ENCODE measurements around the gene RBM19. TPM values are rescaled to one million over a fixed set of nuclear protein-coding genes. Genes with fewer than 3 reads are reported as not detected.

The RBM19 gene
- total RNA-seq, 1 donor from 2014 or later, result 33.6 TPM

- Histone ChIP-seq H3K27me3 (ENCODE audit: low read depth) (no peaks in the 10 kb centered on the region), H3K27ac (no peak overlapping the region), H3K9me3 (no peaks in the 10 kb centered on the region), H3K4me1 (no peaks in the 10 kb centered on the region), H3K36me3 (peaks cover 28% of the 10 kb centered on the region), H3K4me3 (no peak overlapping the region)
- TF ChIP-seq, protein P1, sequence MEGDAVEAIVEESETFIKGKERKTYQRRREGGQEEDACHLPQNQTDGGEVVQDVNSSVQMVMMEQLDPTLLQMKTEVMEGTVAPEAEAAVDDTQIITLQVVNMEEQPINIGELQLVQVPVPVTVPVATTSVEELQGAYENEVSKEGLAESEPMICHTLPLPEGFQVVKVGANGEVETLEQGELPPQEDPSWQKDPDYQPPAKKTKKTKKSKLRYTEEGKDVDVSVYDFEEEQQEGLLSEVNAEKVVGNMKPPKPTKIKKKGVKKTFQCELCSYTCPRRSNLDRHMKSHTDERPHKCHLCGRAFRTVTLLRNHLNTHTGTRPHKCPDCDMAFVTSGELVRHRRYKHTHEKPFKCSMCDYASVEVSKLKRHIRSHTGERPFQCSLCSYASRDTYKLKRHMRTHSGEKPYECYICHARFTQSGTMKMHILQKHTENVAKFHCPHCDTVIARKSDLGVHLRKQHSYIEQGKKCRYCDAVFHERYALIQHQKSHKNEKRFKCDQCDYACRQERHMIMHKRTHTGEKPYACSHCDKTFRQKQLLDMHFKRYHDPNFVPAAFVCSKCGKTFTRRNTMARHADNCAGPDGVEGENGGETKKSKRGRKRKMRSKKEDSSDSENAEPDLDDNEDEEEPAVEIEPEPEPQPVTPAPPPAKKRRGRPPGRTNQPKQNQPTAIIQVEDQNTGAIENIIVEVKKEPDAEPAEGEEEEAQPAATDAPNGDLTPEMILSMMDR (IDR thresholded peaks at IDR 0.05), result no peak
- ATAC-seq (no peak), DNase-seq (no peak)
- intact Hi-C loops (cut with DNase I), result no loop called here
Observed at GRCh38 chr12:113820309-113820708, 145.8 kb downstream of the RBM19 start.

DNA sequence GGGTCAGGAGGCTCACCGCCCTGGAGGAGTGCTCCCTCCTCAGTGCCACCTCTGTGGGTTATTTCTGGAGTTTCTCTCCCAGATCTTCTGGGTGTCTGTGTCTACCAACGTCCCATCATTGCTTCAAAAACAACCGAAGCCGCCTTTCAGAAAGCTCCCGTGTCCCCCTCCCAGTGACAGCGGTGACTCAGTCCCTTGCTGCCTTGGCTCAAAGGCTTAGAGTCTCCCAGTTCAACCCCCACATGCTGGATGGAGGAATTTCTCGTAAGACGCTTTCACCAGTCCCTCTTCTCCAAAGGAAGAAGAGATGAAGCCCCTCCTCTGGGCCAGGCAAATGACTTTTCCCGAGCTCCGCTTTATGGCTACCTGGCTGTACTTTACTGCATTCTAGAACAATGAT, 146.6 kb downstream of the RBM19 start:
- no peaks in the 10 kb centered on the region for H3K9me3 ChIP-seq
- H3K4me3 ChIP-seq, result no peak overlapping the region
- DNase-seq, result no peak
- H3K27ac ChIP-seq, result no peak overlapping the region
- no peaks in the 10 kb centered on the region for H3K27me3 ChIP-seq (ENCODE audit: low read depth)
- H3K4me1 ChIP-seq, result no peaks in the 10 kb centered on the region
- H3K36me3 ChIP-seq, result peaks cover 28% of the 10 kb centered on the region
- no peak for ATAC-seq
- intact Hi-C loops (cut with DNase I), result no loop called here
- TF ChIP-seq, protein P1 (IDR thresholded peaks at IDR 0.05), result no peak

GRCh38 chr12:113818833-113819232, 147.3 kb downstream of the RBM19 start:
- intact Hi-C loops (cut with DNase I), result no loop called here
- H3K4me1 ChIP-seq, result no peaks in the 10 kb centered on the region
- H3K27me3 ChIP-seq (ENCODE audit: low read depth), result no peaks in the 10 kb centered on the region
- H3K4me3 ChIP-seq, result no peak overlapping the region
- H3K36me3 ChIP-seq, result peaks cover 28% of the 10 kb centered on the region
- DNase-seq (no peak), ATAC-seq (no peak)
- TF ChIP-seq, protein P1 (IDR thresholded peaks at IDR 0.05), result no peak
- H3K27ac ChIP-seq, result no peak overlapping the region
- no peaks in the 10 kb centered on the region for H3K9me3 ChIP-seq

- Histone ChIP-seq H3K36me3 (peaks cover 28% of the 10 kb centered on the region), H3K27ac (no peak overlapping the region), H3K27me3 (ENCODE audit: low read depth) (no peaks in the 10 kb centered on the region), H3K4me1 (no peaks in the 10 kb centered on the region), H3K9me3 (no peaks in the 10 kb centered on the region), H3K4me3 (no peak overlapping the region)
- ATAC-seq (no peak), DNase-seq (no peak)
- TF ChIP-seq, protein P1 (IDR thresholded peaks at IDR 0.05), result no peak
- intact Hi-C loops (cut with DNase I), result no loop called here
Observed at GRCh38 chr12:113818283-113818682, 147.8 kb downstream of the RBM19 start.

- Histone ChIP-seq H3K9me3 (peaks cover 1% of the 10 kb centered on the region), H3K36me3 (peaks cover 17% of the 10 kb centered on the region), H3K27ac (no peak overlapping the region), H3K4me3 (no peak overlapping the region), H3K4me1 (no peaks in the 10 kb centered on the region), H3K27me3 (ENCODE audit: low read depth) (no peaks in the 10 kb centered on the region)
- TF ChIP-seq, protein P1 (IDR thresholded peaks at IDR 0.05), result no peak
- intact Hi-C loops (cut with DNase I), result no loop called here
- no peak for DNase-seq
- no peak for ATAC-seq
Observed at GRCh38 chr12:113816866-113817265, 149.3 kb downstream of the RBM19 start.

- H3K9me3 ChIP-seq, result peaks cover 7% of the 10 kb centered on the region
- H3K27me3 ChIP-seq (ENCODE audit: low read depth), result no peaks in the 10 kb centered on the region
- no peak overlapping the region for H3K4me3 ChIP-seq
- TF ChIP-seq, protein P1 (IDR thresholded peaks at IDR 0.05), result no peak
- H3K27ac ChIP-seq, result no peak overlapping the region
- H3K36me3 ChIP-seq, result peaks cover 12% of the 10 kb centered on the region
- DNase-seq (no peak), ATAC-seq (no peak)
- intact Hi-C loops (cut with DNase I), result no loop called here
- no peaks in the 10 kb centered on the region for H3K4me1 ChIP-seq
Observed at GRCh38 chr12:113815031-113815430, 151.1 kb downstream of the RBM19 start.
